ENCODE data around the gene THY1.

- no peak for TF ChIP-seq POLR2AphosphoS5 (IDR thresholded peaks at IDR 0.05)
- TF ChIP-seq CTCF (IDR thresholded peaks at IDR 0.05), result no peak
Measured at GRCh38 chr11:119420631-119421030, 2.3 kb downstream of the THY1 start.

Measured in sigmoid colon (tissue), 4 donors.